Endothelial cell of umbilical vein (primary cell): Measurements from ENCODE around the gene SLC38A9. TPM values are rescaled to one million over a fixed set of nuclear protein-coding genes. Genes with fewer than 3 reads are reported as not detected.

Experiments used
- BruUV-seq: library from RNA; stranded (reverse); fragments of 400-500 nt; replicated peaks from 2 replicates; lab custom pipeline; 2021; lab: Mats Ljungman, UMichigan
- CTCF ChIA-PET: fragments of 300-600, 350-600 bp; sonication (Branson Sonifier 250); formaldehyde crosslinking; loops from one replicate; lab custom pipeline; 2021; ENCODE audit warnings: antibody characterized with exemption, inconsistent platforms; lab: Charles Lee
- POLR2A ChIA-PET: fragments of 300-600, 350-600 bp; sonication (Branson Sonifier 250); formaldehyde crosslinking; loops from one replicate; lab custom pipeline; 2021; ENCODE audit warnings: antibody characterized with exemption, inconsistent platforms; lab: Charles Lee
- DNase-seq: peaks from one replicate; pipeline ENCODE4 v3.0.0-alpha.2; 2011; ENCODE audit warnings: low read depth, low spot score
- FAIRE-seq: peaks from 2 replicates; lab custom pipeline; 2011; peaks lifted over from hg19 to GRCh38; lab: Jason Lieb, UNC
- H2AFZ ChIP-seq: 2 replicates; pipeline ENCODE4 v1.6.0; 2012; ENCODE audit warnings: low read depth, low read length, control low read depth, inconsistent platforms
- H3K27ac ChIP-seq: 2 replicates; pipeline ENCODE4 v1.5.1; 2011; ENCODE audit warnings: low read depth, mild to moderate bottlenecking, control low read depth, low read length, moderate library complexity; ENCODE audit not compliant: insufficient read depth
- H3K27me3 ChIP-seq, 2 experiments: 2 replicates each; pipeline versions ENCODE4 v1.6.0 to v1.6.1; 2011; ENCODE audit warnings: low read length in 2 of 2, mixed read lengths in 1 of 2; ENCODE audit not compliant: control insufficient read depth in 2 of 2, insufficient read depth in 2 of 2
- H3K36me3 ChIP-seq, 2 experiments: 2 replicates in 1 of 2; 3 replicates in 1 of 2; pipeline ENCODE4 v1.5.1; 2011; ENCODE audit warnings: low read length in 2 of 2, mild to moderate bottlenecking in 1 of 2, moderate library complexity in 1 of 2; ENCODE audit not compliant: control insufficient read depth in 2 of 2, insufficient read depth in 2 of 2; ENCODE audit errors: extremely low read depth in 1 of 2
- H3K4me1 ChIP-seq: 3 replicates; pipeline ENCODE4 v1.5.1; 2011; ENCODE audit warnings: mild to moderate bottlenecking, low read length; ENCODE audit not compliant: control insufficient read depth, insufficient read depth; ENCODE audit errors: extremely low read depth
- H3K4me2 ChIP-seq: 2 replicates; pipeline ENCODE4 v1.6.1; 2011; ENCODE audit warnings: low read length, control low read depth, mixed read lengths; ENCODE audit not compliant: insufficient read depth
- H3K4me3 ChIP-seq, 3 experiments: fragments of 200-600 bp in 1 of 3; sonication (generic), shearing (Covaris generic) in 1 of 3; replicated peaks in 1 of 3; 2 replicates each; pipeline ENCODE4 v1.5.1; 2011 to 2016; ENCODE audit warnings: control low read depth in 3 of 3, low read length in 3 of 3, mild to moderate bottlenecking in 2 of 3, inconsistent platforms in 1 of 3, low read depth in 1 of 3, moderate library complexity in 1 of 3; ENCODE audit not compliant: insufficient read depth in 1 of 3
- H3K79me2 ChIP-seq: 2 replicates; pipeline ENCODE4 v1.6.0; 2012; ENCODE audit warnings: low read length, inconsistent platforms; ENCODE audit not compliant: control insufficient read depth, insufficient read depth
- H3K9ac ChIP-seq: replicated peaks from 2 replicates; pipeline ENCODE3; 2011; ENCODE audit warnings: low read length, control low read depth; ENCODE audit not compliant: insufficient read depth; ENCODE audit errors: extremely low read depth
- H3K9me1 ChIP-seq: replicated peaks from 3 replicates; pipeline ENCODE4 v1.6.0; 2011; ENCODE audit warnings: mild to moderate bottlenecking, low read length; ENCODE audit not compliant: control insufficient read depth, insufficient read depth; ENCODE audit errors: extremely low read depth
- H3K9me3 ChIP-seq: replicated peaks from 2 replicates; pipeline ENCODE4 v1.5.1; 2012; ENCODE audit warnings: low read length, inconsistent platforms; ENCODE audit not compliant: control insufficient read depth, insufficient read depth
- H4K20me1 ChIP-seq: replicated peaks from 2 replicates; pipeline ENCODE3; 2011; ENCODE audit warnings: mild to moderate bottlenecking, low read length; ENCODE audit not compliant: control insufficient read depth, insufficient read depth; ENCODE audit errors: extremely low read depth
- CTCF ChIP-seq, 2 donors: IDR thresholded peaks; 1 replicate in 1 of 2; 2 replicates in 1 of 2; pipeline ENCODE4 v1.5.1; 2011; ENCODE audit warnings: low read length in 2 of 2, mild to moderate bottlenecking in 2 of 2, moderate library complexity in 2 of 2, control low read depth in 1 of 2, inconsistent platforms in 1 of 2, low read depth in 1 of 2; ENCODE audit not compliant: insufficient read depth in 1 of 2; ENCODE audit errors: extremely low read depth in 1 of 2
- EZH2 ChIP-seq: IDR thresholded peaks from 2 replicates; pipeline ENCODE4 v1.6.1; 2012; ENCODE audit warnings: borderline replicate concordance, low read depth, mild to moderate bottlenecking, moderate library complexity, low read length, inconsistent platforms; ENCODE audit not compliant: severe bottlenecking
- FOS ChIP-seq: IDR thresholded peaks from 2 replicates; pipeline ENCODE4 v1.6.1; 2011; ENCODE audit warnings: mild to moderate bottlenecking, low read length, moderate library complexity, borderline replicate concordance; ENCODE audit not compliant: insufficient read depth
- GATA2 ChIP-seq: IDR thresholded peaks from 2 replicates; pipeline ENCODE4 v1.7.0; 2011; ENCODE audit warnings: low read depth, mild to moderate bottlenecking, moderate library complexity, mixed read lengths, low read length; ENCODE audit not compliant: insufficient read length, insufficient read depth
- JUN ChIP-seq: IDR thresholded peaks from 2 replicates; pipeline ENCODE4 v1.6.1; 2011; ENCODE audit warnings: borderline replicate concordance, low read depth; ENCODE audit not compliant: insufficient read length, insufficient read depth
- MAX ChIP-seq: IDR thresholded peaks from 2 replicates; pipeline ENCODE4 v1.6.1; 2011; ENCODE audit not compliant: insufficient read depth, insufficient read length
- MYC ChIP-seq: IDR thresholded peaks from one replicate; pipeline ENCODE4 v1.6.1; 2011; ENCODE audit warnings: mild to moderate bottlenecking, low read depth, low read length
- POLR2A ChIP-seq: IDR thresholded peaks from 2 replicates; pipeline ENCODE4 v1.6.1; 2012; ENCODE audit warnings: low read depth, mild to moderate bottlenecking, control low read depth, low read length
- POLR2AphosphoS5 ChIP-seq: IDR thresholded peaks from 2 replicates; pipeline ENCODE4 v1.6.1; 2012; ENCODE audit warnings: low read depth, mild to moderate bottlenecking, control low read depth, low read length, moderate library complexity; ENCODE audit not compliant: insufficient read depth
- dilution Hi-C: fragments of 300-500 bp; cut with MboI; formaldehyde crosslinking; loops from one replicate; pipeline ENCODE4 v1.15.0; 2019; ENCODE audit warnings: low sequenced_read_pairs; ENCODE audit not compliant: extremely low pct_ligation_motif_present
- intact Hi-C: fragments of 100-400 bp; cut with micrococcal nuclease; formaldehyde crosslinking; loops from one replicate; pipeline ENCODE4 v1.10.0; 2022
- polyA plus RNA-seq, 4 experiments: library from polyadenylated mRNA; depleted of rRNA in 3 of 4; stranded (reverse) in 3 of 4; unstranded in 1 of 4; fragments of >200 nt; gene quantifications; 2 replicates each; pipeline versions ENCODE4 v1.2.1 to v1.2.3, GENCODE V29; 2011 to 2012; ENCODE audit warnings: missing spikeins in 1 of 4
- total RNA-seq: library from RNA; stranded (reverse); gene quantifications from 2 replicates; pipeline ENCODE4 v1.2.3, GENCODE V29; 2021

SLC38A9 gene
- total and polyA plus RNA-seq, 2 donors (not counting 3 experiments of a cell fraction or from before 2014, with no cell fraction given) = 14.1 to 24.9 TPM

DNA sequence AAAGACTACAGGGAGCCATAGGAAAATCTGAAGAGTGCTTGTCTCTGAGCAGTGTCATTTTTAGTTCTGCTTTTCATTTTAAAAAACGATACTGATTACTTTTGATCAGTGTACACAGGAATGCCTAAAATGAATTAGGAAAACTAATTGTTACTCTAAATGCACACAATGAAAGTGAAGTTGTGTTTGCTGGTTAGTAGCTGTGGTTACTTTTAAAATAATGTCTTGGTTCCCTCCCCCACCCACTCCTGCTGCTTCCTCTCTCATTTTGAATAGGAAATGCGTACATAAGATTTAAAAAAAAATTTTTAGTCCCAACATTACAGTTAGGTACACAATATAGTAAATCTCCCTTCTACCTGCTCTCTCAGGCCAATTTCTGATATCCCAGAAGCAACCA, 129.9 kb downstream of the SLC38A9 start:
- dilution Hi-C loops = no loop called here
- POLR2A ChIA-PET = no interaction called here

More for the DNA sequence above, 129.9 kb downstream of the SLC38A9 start:
- H3K9me1 ChIP-seq = no peaks in the 10 kb centered on the region
- H4K20me1 ChIP-seq = no peaks in the 10 kb centered on the region
- no peak overlapping the region for H3K4me2 ChIP-seq
- no TSS peak for BruUV-seq
- no peak for TF ChIP-seq JUN
- no peak for TF ChIP-seq POLR2AphosphoS5
- no peak for TF ChIP-seq FOS
- TF ChIP-seq POLR2A = no peak
- TF ChIP-seq EZH2 = no peak
- TF ChIP-seq GATA2 = no peak
- no peak for TF ChIP-seq CTCF (IDR thresholded peaks at IDR 0.05; ENCODE audit: extremely low read depth in 1 of 2, insufficient read depth in 1 of 2, low read depth in 1 of 2, low read length in 2 of 2)
- TF ChIP-seq MAX = no peak
- no peak for TF ChIP-seq MYC
- no peak overlapping the region for H3K9ac ChIP-seq
- no peaks in the 10 kb centered on the region for H3K79me2 ChIP-seq
- CTCF ChIA-PET = interaction anchor here (1.1 kb wide), 1 partner anchor 22 kb away, joined by 3 read pairs; no protein-coding TSS in a partner anchor
- no peak overlapping the region for H3K4me3 ChIP-seq
- DNase-seq (no peak), FAIRE-seq (no peak)
- H3K36me3 ChIP-seq = no peaks in the 10 kb centered on the region
- H3K4me1 ChIP-seq = no peaks in the 10 kb centered on the region
- intact Hi-C loops = no loop called here
- no peak overlapping the region for H3K27ac ChIP-seq
- no peaks in the 10 kb centered on the region for H3K27me3 ChIP-seq
- H2AFZ ChIP-seq = no peak overlapping the region
- H3K9me3 ChIP-seq = no peaks in the 10 kb centered on the region
